ENCODE results near the gene SLC2A4.

DNA sequence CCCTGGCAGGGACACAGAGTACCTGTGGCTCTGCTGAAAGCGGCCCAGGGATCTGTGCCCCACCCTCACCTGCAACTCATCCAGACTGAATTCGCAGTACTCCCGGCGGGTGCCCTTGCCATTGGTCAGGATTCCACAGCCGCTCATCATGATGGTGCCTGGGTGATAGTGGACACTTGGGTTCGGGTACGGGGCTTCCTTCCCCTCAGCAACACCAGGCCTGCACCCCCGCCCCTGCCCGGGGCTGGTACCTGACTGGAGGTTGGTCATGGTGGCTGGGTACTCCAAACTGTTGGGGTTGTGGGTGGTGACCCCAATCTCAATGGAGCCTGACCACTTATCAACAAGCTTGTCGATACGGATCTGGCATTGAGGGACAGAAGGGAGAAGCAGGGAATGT lies 44.7 kb downstream of the SLC2A4 start:
- TF ChIP-seq, protein P1, sequence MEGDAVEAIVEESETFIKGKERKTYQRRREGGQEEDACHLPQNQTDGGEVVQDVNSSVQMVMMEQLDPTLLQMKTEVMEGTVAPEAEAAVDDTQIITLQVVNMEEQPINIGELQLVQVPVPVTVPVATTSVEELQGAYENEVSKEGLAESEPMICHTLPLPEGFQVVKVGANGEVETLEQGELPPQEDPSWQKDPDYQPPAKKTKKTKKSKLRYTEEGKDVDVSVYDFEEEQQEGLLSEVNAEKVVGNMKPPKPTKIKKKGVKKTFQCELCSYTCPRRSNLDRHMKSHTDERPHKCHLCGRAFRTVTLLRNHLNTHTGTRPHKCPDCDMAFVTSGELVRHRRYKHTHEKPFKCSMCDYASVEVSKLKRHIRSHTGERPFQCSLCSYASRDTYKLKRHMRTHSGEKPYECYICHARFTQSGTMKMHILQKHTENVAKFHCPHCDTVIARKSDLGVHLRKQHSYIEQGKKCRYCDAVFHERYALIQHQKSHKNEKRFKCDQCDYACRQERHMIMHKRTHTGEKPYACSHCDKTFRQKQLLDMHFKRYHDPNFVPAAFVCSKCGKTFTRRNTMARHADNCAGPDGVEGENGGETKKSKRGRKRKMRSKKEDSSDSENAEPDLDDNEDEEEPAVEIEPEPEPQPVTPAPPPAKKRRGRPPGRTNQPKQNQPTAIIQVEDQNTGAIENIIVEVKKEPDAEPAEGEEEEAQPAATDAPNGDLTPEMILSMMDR (IDR thresholded peaks at IDR 0.05), result no peak
- TF ChIP-seq POLR2A (IDR thresholded peaks at IDR 0.05), result no peak
